Activated gamma-delta T cell treated with Interleukin-2 at 50 U/mL for 16 hours (primary cell): Measurements from ENCODE around the gene GRB10.

ENCODE experiments used
- DNase-seq: peaks from one replicate; pipeline ENCODE4 v3.0.0-alpha.2; 2020

Gene GRB10

GRCh38 chr7:50628434-50629084 lies 154.1 kb downstream of the GRB10 start:
- no peak for DNase-seq

- no peak for DNase-seq
These were observed 154.8 kb downstream of the GRB10 start for GRCh38 chr7:50627824-50628361.

GRCh38 chr7:50626286-50626685 lies 156.4 kb downstream of the GRB10 start:
- no peak for DNase-seq

GRCh38 chr7:50625360-50625759 lies 157.3 kb downstream of the GRB10 start:
- DNase-seq: no peak

- no peak for DNase-seq
These were observed 159.9 kb downstream of the GRB10 start for GRCh38 chr7:50622821-50623220.

GRCh38 chr7:50621973-50622490 lies 160.7 kb downstream of the GRB10 start:
- DNase-seq: no peak

GRCh38 chr7:50621206-50621605 lies 161.5 kb downstream of the GRB10 start:
- DNase-seq: no peak

GRCh38 chr7:50620433-50620832 lies 162.3 kb downstream of the GRB10 start:
- DNase-seq: no peak

GRCh38 chr7:50619684-50620083 lies 163.0 kb downstream of the GRB10 start:
- no peak for DNase-seq

GRCh38 chr7:50618281-50618680 lies 164.4 kb downstream of the GRB10 start:
- no peak for DNase-seq

GRCh38 chr7:50615519-50616080 lies 167.1 kb downstream of the GRB10 start:
- no peak for DNase-seq

- DNase-seq: no peak
These were observed 167.8 kb downstream of the GRB10 start for GRCh38 chr7:50614721-50615518.

GRCh38 chr7:50613473-50613872 lies 169.2 kb downstream of the GRB10 start:
- DNase-seq: no peak

GRCh38 chr7:50612704-50613103 lies 170.0 kb downstream of the GRB10 start:
- DNase-seq: no peak

- DNase-seq: peak; percentile 50
These were observed 172.0 kb downstream of the GRB10 start for GRCh38 chr7:50610521-50611277.

- no peak for DNase-seq
These were observed 174.3 kb downstream of the GRB10 start for GRCh38 chr7:50608196-50608906.

- DNase-seq: no peak
These were observed 175.1 kb downstream of the GRB10 start for GRCh38 chr7:50607524-50608125.

- DNase-seq: no peak
These were observed 177.6 kb downstream of the GRB10 start for GRCh38 chr7:50605059-50605458.

- DNase-seq: no peak
These were observed 179.4 kb downstream of the GRB10 start for GRCh38 chr7:50603287-50603686.

GRCh38 chr7:50599385-50599784 lies 183.3 kb downstream of the GRB10 start:
- no peak for DNase-seq

- DNase-seq: no peak
These were observed 184.0 kb downstream of the GRB10 start for GRCh38 chr7:50598460-50599343.
